ENCODE data around the gene SLC17A9. TPM values are rescaled to one million over a fixed set of nuclear protein-coding genes. Genes with fewer than 3 reads are reported as not detected.
A peak's percentile ranks its signal among the peaks of the same experiment; 100 is the strongest.
"Not testable (repeated sequence)": the region's sequence is repeated elsewhere in the genome, so short reads cannot be mapped to it uniquely, and the experiment has no call there.

The SLC17A9 gene
- total and polyA plus RNA-seq, 8 donors, result 0.63 to 7.7 (median 3.1) TPM

GRCh38 chr20:62920039-62920645 lies 32.4 kb upstream of the SLC17A9 start:
- DNase-seq (no peak), ATAC-seq (no peak), FAIRE-seq (no peak)
- intact Hi-C loops (cut with DNase I), result no loop called here
- Histone ChIP-seq H3K9me3 (no peaks in the 10 kb centered on the region), H3K27ac (no peak overlapping the region), H3K4me3 (no peak overlapping the region), H3K4me1 (peaks cover 23 to 81% (median 75%) of the 10 kb centered on the region in 3 donors), H3K36me3 (no peaks in the 10 kb centered on the region), H3K27me3 (no peaks in the 10 kb centered on the region)
- 76 to 78% methylated on average over 10 of the region's 10 CpGs for WGBS, 2 donors
- TF ChIP-seq CTCF (IDR thresholded peaks at IDR 0.05), result no peak

- H3K27me3 ChIP-seq, result no peaks in the 10 kb centered on the region
- H3K36me3 ChIP-seq, result no peaks in the 10 kb centered on the region
- H3K27ac ChIP-seq, result peak overlapping the region in 1 of 4 donors; percentile 37
- H3K4me1 ChIP-seq, result peaks cover 23 to 76% (median 71%) of the 10 kb centered on the region in 3 donors
- DNase-seq (peak in 3 of 6 donors; percentile 40 to 51 (median 48)), FAIRE-seq (no peak), ATAC-seq (peak; percentile 39 to 64 (median 55))
- intact Hi-C loops (cut with DNase I), result no loop called here
- H3K9me3 ChIP-seq, result no peaks in the 10 kb centered on the region
- 38 to 45% methylated on average over 8 of the region's 8 CpGs for WGBS, 2 donors
- no peak overlapping the region for H3K4me3 ChIP-seq
- peak; percentile 30 to 56 (median 44) for TF ChIP-seq CTCF (IDR thresholded peaks at IDR 0.05)
Measured at GRCh38 chr20:62921119-62921687, 31.3 kb upstream of the SLC17A9 start.

GRCh38 chr20:62922451-62922921 lies 30.0 kb upstream of the SLC17A9 start:
- WGBS, 2 donors, result 72 to 79% methylated on average over 14 of the region's 14 CpGs
- TF ChIP-seq CTCF (IDR thresholded peaks at IDR 0.05), result no peak
- ATAC-seq (no peak), FAIRE-seq (no peak), DNase-seq (peak in 1 of 6 donors; percentile 22)
- Histone ChIP-seq H3K4me3 (no peak overlapping the region), H3K4me1 (peaks cover 32 to 78% (median 67%) of the 10 kb centered on the region in 3 donors), H3K9me3 (no peaks in the 10 kb centered on the region), H3K36me3 (no peaks in the 10 kb centered on the region), H3K27me3 (no peaks in the 10 kb centered on the region), H3K27ac (peak overlapping the region in 2 of 4 donors; percentile 90 to 97)
- intact Hi-C loops (cut with DNase I), result no loop called here

- H3K27me3 ChIP-seq; H3K36me3 ChIP-seq; FAIRE-seq; intact Hi-C loops (cut with DNase I); H3K9me3 ChIP-seq: not testable (repeated sequence)
- 46 to 47% methylated on average over 17 of the region's 17 CpGs for WGBS, 2 donors
- Histone ChIP-seq H3K4me3 (peak overlapping the region in 1 of 4 donors; percentile 0), H3K27ac (peak overlapping the region in 2 of 4 donors; percentile 90 to 97), H3K4me1 (peaks cover 38 to 78% (median 66%) of the 10 kb centered on the region in 3 donors)
- ATAC-seq, result peak in 3 of 4 donors; percentile 23 to 32 (median 30)
- peak in 4 of 6 donors; percentile 48 to 59 (median 54) for DNase-seq
Measured at GRCh38 chr20:62923059-62923668, 29.3 kb upstream of the SLC17A9 start.

- Histone ChIP-seq H3K4me3 (peak overlapping the region in 2 of 4 donors; percentile 95 to 99), H3K36me3 (no peaks in the 10 kb centered on the region), H3K9me3 (no peaks in the 10 kb centered on the region), H3K4me1 (peaks cover 43 to 78% (median 65%) of the 10 kb centered on the region in 3 donors), H3K27ac (peak overlapping the region in 2 of 4 donors; percentile 90 to 97), H3K27me3 (no peaks in the 10 kb centered on the region)
- WGBS, 2 donors, result 31 to 37% methylated on average over 7 of the region's 7 CpGs
- no peak for ATAC-seq
- no peak for DNase-seq
- intact Hi-C loops (cut with DNase I), result no loop called here
- FAIRE-seq, result no peak
- no peak for TF ChIP-seq CTCF (IDR thresholded peaks at IDR 0.05)
Measured at GRCh38 chr20:62923669-62924441, 28.7 kb upstream of the SLC17A9 start.
